Fibroblast of peridontal ligament (primary cell): ENCODE data around the gene DES.

Experiments used
- DNase-seq: peaks from one replicate; pipeline ENCODE4 v3.0.0-alpha.2; 2010; ENCODE audit errors: extremely low read depth

The DES gene

GRCh38 chr2:219438453-219438852, 20.3 kb downstream of the DES start:
- no peak for DNase-seq

GRCh38 chr2:219439506-219439905, 21.3 kb downstream of the DES start:
- no peak for DNase-seq

GRCh38 chr2:219440388-219441256, 22.4 kb downstream of the DES start:
- DNase-seq = peak; percentile 44

GRCh38 chr2:219441451-219442255, 23.5 kb downstream of the DES start:
- DNase-seq = peak; percentile 52

GRCh38 chr2:219442256-219443015, 24.3 kb downstream of the DES start:
- DNase-seq = no peak

GRCh38 chr2:219443016-219443696, 25.0 kb downstream of the DES start:
- no peak for DNase-seq

- no peak for DNase-seq
Observed at GRCh38 chr2:219443697-219444023, 25.5 kb downstream of the DES start.

GRCh38 chr2:219444566-219445091, 26.5 kb downstream of the DES start:
- DNase-seq = no peak

- no peak for DNase-seq
Observed at GRCh38 chr2:219445220-219445640, 27.1 kb downstream of the DES start.

GRCh38 chr2:219446101-219446504, 27.9 kb downstream of the DES start:
- DNase-seq = peak; percentile 50

- DNase-seq = no peak
Observed at GRCh38 chr2:219446689-219447088, 28.5 kb downstream of the DES start.

GRCh38 chr2:219447242-219448098, 29.3 kb downstream of the DES start:
- no peak for DNase-seq

GRCh38 chr2:219448099-219448775, 30.1 kb downstream of the DES start:
- DNase-seq = no peak

- no peak for DNase-seq
Observed at GRCh38 chr2:219448776-219449341, 30.7 kb downstream of the DES start.

- DNase-seq = no peak
Observed at GRCh38 chr2:219449609-219450008, 31.4 kb downstream of the DES start.

GRCh38 chr2:219451661-219452360, 33.6 kb downstream of the DES start:
- DNase-seq = no peak

- peak; percentile 96 for DNase-seq
Observed at GRCh38 chr2:219452361-219453317, 34.5 kb downstream of the DES start.
